GM21723 (cell line): ENCODE data around the gene CHL1.

Experiments used
- ATAC-seq: cut with Tn5 transposase; IDR thresholded peaks from one replicate; pipeline ENCODE4 v1.9.1; 2021; ENCODE audit warnings: mild to moderate bottlenecking, moderate library complexity; ENCODE audit not compliant: unreplicated experiment

Gene CHL1

GRCh38 chr3:330494-331115, 134.0 kb downstream of the CHL1 start:
- ATAC-seq, result peak; percentile 61

- ATAC-seq, result no peak
Observed at GRCh38 chr3:331881-332280, 135.3 kb downstream of the CHL1 start.

- ATAC-seq, result no peak
Observed at GRCh38 chr3:332701-333100, 136.1 kb downstream of the CHL1 start.

- no peak for ATAC-seq
Observed at GRCh38 chr3:335240-335639, 138.7 kb downstream of the CHL1 start.

GRCh38 chr3:339351-339750, 142.8 kb downstream of the CHL1 start:
- ATAC-seq, result no peak

- ATAC-seq, result no peak
Observed at GRCh38 chr3:341998-342397, 145.4 kb downstream of the CHL1 start.

- no peak for ATAC-seq
Observed at GRCh38 chr3:346186-346585, 149.6 kb downstream of the CHL1 start.

GRCh38 chr3:347581-347980, 151.0 kb downstream of the CHL1 start:
- no peak for ATAC-seq

- ATAC-seq, result no peak
Observed at GRCh38 chr3:350871-351371, 154.4 kb downstream of the CHL1 start.

- no peak for ATAC-seq
Observed at GRCh38 chr3:352599-352998, 156.0 kb downstream of the CHL1 start.

- no peak for ATAC-seq
Observed at GRCh38 chr3:353191-353739, 156.7 kb downstream of the CHL1 start.

- peak; percentile 83 for ATAC-seq
Observed at GRCh38 chr3:354432-354831, 157.9 kb downstream of the CHL1 start.

GRCh38 chr3:355622-356021, 159.1 kb downstream of the CHL1 start:
- no peak for ATAC-seq

- no peak for ATAC-seq
Observed at GRCh38 chr3:356952-357351, 160.4 kb downstream of the CHL1 start.

- ATAC-seq, result peak; percentile 68
Observed at GRCh38 chr3:359672-360071, 163.1 kb downstream of the CHL1 start.

- ATAC-seq, result no peak
Observed at GRCh38 chr3:362681-363338, 166.2 kb downstream of the CHL1 start.

- ATAC-seq, result no peak
Observed at GRCh38 chr3:364287-364686, 167.7 kb downstream of the CHL1 start.

GRCh38 chr3:365268-365667, 168.7 kb downstream of the CHL1 start:
- ATAC-seq, result peak; percentile 52

- peak; percentile 45 for ATAC-seq
Observed at GRCh38 chr3:366253-366652, 169.7 kb downstream of the CHL1 start.

GRCh38 chr3:373193-373779, 176.7 kb downstream of the CHL1 start:
- ATAC-seq, result no peak

- no peak for ATAC-seq
Observed at GRCh38 chr3:374459-374858, 177.9 kb downstream of the CHL1 start.

GRCh38 chr3:377158-377561, 180.6 kb downstream of the CHL1 start:
- peak; percentile 75 for ATAC-seq
